Head of caudate nucleus (tissue), 42 donors: ENCODE data around the gene KLHL3.

ENCODE experiments used
- DNase-seq, 42 donors: peaks; one replicate each; pipeline versions ENCODE4 v3.0.0 to v3.0.0-alpha.2; 2020 to 2021; ENCODE audit warnings: mixed read lengths in 7 of 42
- intact Hi-C: fragments of 100-400 bp; cut with DNase I; formaldehyde crosslinking; loops from one replicate; pipeline ENCODE4 v1.15.0; 2022

The KLHL3 gene

GRCh38 chr5:137684761-137685160, 51.1 kb downstream of the KLHL3 start:
- intact Hi-C loops: no loop called here
- no peak for DNase-seq

- intact Hi-C loops: no loop called here
- no peak for DNase-seq
Observed at GRCh38 chr5:137681191-137681590, 54.7 kb downstream of the KLHL3 start.

GRCh38 chr5:137679910-137680309, 56.0 kb downstream of the KLHL3 start:
- intact Hi-C loops: no loop called here
- DNase-seq: no peak

- no peak for DNase-seq
Observed at GRCh38 chr5:137679195-137679594, 56.7 kb downstream of the KLHL3 start.

GRCh38 chr5:137672881-137673280, 63.0 kb downstream of the KLHL3 start:
- DNase-seq: no peak
- intact Hi-C loops: no loop called here

More at GRCh38 chr5:137679195-137679594, 56.7 kb downstream of the KLHL3 start:
- intact Hi-C loops: no loop called here

GRCh38 chr5:137672001-137672400, 63.9 kb downstream of the KLHL3 start:
- intact Hi-C loops: no loop called here

GRCh38 chr5:137669811-137670210, 66.1 kb downstream of the KLHL3 start:
- intact Hi-C loops: no loop called here
- DNase-seq: no peak

More at GRCh38 chr5:137672001-137672400, 63.9 kb downstream of the KLHL3 start:
- no peak for DNase-seq

GRCh38 chr5:137668637-137669036, 67.3 kb downstream of the KLHL3 start:
- DNase-seq: no peak
- intact Hi-C loops: no loop called here

GRCh38 chr5:137667341-137667740, 68.5 kb downstream of the KLHL3 start:
- no peak for DNase-seq
- intact Hi-C loops: no loop called here

- intact Hi-C loops: no loop called here
- no peak for DNase-seq
Observed at GRCh38 chr5:137666901-137667300, 69.0 kb downstream of the KLHL3 start.

- no peak for DNase-seq
- intact Hi-C loops: no loop called here
Observed at GRCh38 chr5:137666461-137666850, 69.4 kb downstream of the KLHL3 start.

GRCh38 chr5:137665678-137666460, 70.0 kb downstream of the KLHL3 start:
- intact Hi-C loops: no loop called here
- no peak for DNase-seq

GRCh38 chr5:137660349-137660817, 75.5 kb downstream of the KLHL3 start:
- intact Hi-C loops: no loop called here
- DNase-seq: peak; percentile 33 to 88 (median 72)

- no peak for DNase-seq
- intact Hi-C loops: no loop called here
Observed at GRCh38 chr5:137659209-137659608, 76.7 kb downstream of the KLHL3 start.

- intact Hi-C loops: no loop called here
- no peak for DNase-seq
Observed at GRCh38 chr5:137658324-137658723, 77.6 kb downstream of the KLHL3 start.

GRCh38 chr5:137657073-137657472, 78.8 kb downstream of the KLHL3 start:
- intact Hi-C loops: no loop called here
- DNase-seq: no peak

GRCh38 chr5:137656558-137656957, 79.3 kb downstream of the KLHL3 start:
- intact Hi-C loops: no loop called here
- DNase-seq: no peak

GRCh38 chr5:137651022-137651421, 84.9 kb downstream of the KLHL3 start:
- intact Hi-C loops: no loop called here
- no peak for DNase-seq

- intact Hi-C loops: no loop called here
- DNase-seq: peak in 21 of 42 donors; percentile 16 to 77 (median 42)
Observed at GRCh38 chr5:137649228-137649935, 86.5 kb downstream of the KLHL3 start.

GRCh38 chr5:137648361-137648760, 87.5 kb downstream of the KLHL3 start:
- peak; percentile 37 to 95 (median 78) for DNase-seq
- intact Hi-C loops: no loop called here

- intact Hi-C loops: no loop called here
- no peak for DNase-seq
Observed at GRCh38 chr5:137647401-137647800, 88.5 kb downstream of the KLHL3 start.
